Mucosa of stomach (tissue), 1 donor: ENCODE measurements around the gene MLXIP.

ENCODE experiments used
- H3K27me3 ChIP-seq: one replicate; pipeline ENCODE4 v1.7.0; 2013; ENCODE audit warnings: mild to moderate bottlenecking, low read length; ENCODE audit not compliant: control insufficient read depth, insufficient read depth
- H3K36me3 ChIP-seq: one replicate; pipeline ENCODE4 v1.7.0; 2013; ENCODE audit warnings: low read length; ENCODE audit not compliant: control insufficient read depth, insufficient read depth
- H3K4me1 ChIP-seq: one replicate; pipeline ENCODE4 v1.7.0; 2013; ENCODE audit warnings: mild to moderate bottlenecking, low read length; ENCODE audit not compliant: control insufficient read depth, insufficient read depth
- H3K4me3 ChIP-seq: one replicate; pipeline ENCODE4 v1.7.0; 2013; ENCODE audit warnings: low read length
- H3K9ac ChIP-seq: one replicate; pipeline ENCODE4 v1.7.0; 2013; ENCODE audit warnings: mild to moderate bottlenecking, low read length, moderate library complexity
- H3K9me3 ChIP-seq: one replicate; pipeline ENCODE4 v1.7.0; 2013; ENCODE audit warnings: mild to moderate bottlenecking, low read length, moderate library complexity; ENCODE audit not compliant: control insufficient read depth
- donor health status: Pancreatic carcinoma.

The MLXIP gene

DNA sequence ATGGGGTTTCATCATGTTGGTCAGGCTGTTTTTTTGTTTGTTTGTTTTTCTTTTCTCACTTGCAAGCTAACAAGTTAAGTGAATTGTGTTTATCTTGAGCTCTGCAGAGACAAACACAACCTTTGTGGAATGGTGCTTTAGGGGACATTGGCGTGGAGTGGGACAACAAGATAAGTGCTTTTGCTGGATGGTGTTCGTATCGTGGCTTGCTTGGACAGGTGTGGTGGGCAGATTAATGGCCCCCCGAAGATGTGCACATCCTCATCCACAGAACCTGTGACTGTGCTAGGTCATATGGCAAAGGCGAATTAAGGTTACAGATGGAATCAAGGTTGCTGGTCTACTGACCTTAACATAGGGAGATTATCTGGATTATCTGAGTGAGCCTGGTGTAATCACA lies 7.0 kb downstream of the MLXIP start:
- Histone ChIP-seq H3K4me3 (no peak overlapping the region), H3K9me3 (no peaks in the 10 kb centered on the region), H3K9ac (no peak overlapping the region), H3K36me3 (no peaks in the 10 kb centered on the region), H3K27me3 (no peaks in the 10 kb centered on the region), H3K4me1 (peaks cover 60% of the 10 kb centered on the region)

DNA sequence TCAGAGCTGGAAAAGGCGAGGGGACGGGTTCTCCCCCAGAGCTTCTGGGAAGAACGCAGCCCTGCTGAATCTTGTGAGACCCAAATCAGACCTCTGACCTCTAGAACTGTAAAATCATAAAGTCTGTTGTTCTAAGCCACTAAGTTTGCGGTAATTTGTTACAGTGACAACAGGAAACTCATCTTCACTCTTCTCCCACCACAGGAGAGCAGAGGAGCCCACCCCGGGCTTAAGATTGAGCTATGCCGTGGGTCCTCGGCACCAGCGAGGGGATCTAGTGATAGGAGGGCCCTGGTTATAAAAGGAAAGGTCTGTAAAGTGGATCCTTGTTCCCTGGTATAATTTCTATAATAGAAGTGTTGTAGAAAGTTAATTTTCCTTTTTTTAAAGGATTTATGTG lies 7.6 kb downstream of the MLXIP start:
- H3K27me3 ChIP-seq: no peaks in the 10 kb centered on the region
- H3K9ac ChIP-seq: no peak overlapping the region
- H3K36me3 ChIP-seq: no peaks in the 10 kb centered on the region
- H3K4me1 ChIP-seq: peaks cover 61% of the 10 kb centered on the region
- H3K4me3 ChIP-seq: no peak overlapping the region
- no peaks in the 10 kb centered on the region for H3K9me3 ChIP-seq

- Histone ChIP-seq H3K27me3 (no peaks in the 10 kb centered on the region), H3K4me3 (no peak overlapping the region), H3K9ac (no peak overlapping the region), H3K36me3 (no peaks in the 10 kb centered on the region), H3K4me1 (peaks cover 61% of the 10 kb centered on the region), H3K9me3 (no peaks in the 10 kb centered on the region)
Measured at GRCh38 chr12:122086641-122087285, 8.2 kb downstream of the MLXIP start.

GRCh38 chr12:122087431-122088178 lies 9.0 kb downstream of the MLXIP start:
- peaks cover 60% of the 10 kb centered on the region for H3K4me1 ChIP-seq
- no peak overlapping the region for H3K4me3 ChIP-seq
- no peaks in the 10 kb centered on the region for H3K27me3 ChIP-seq
- peak overlapping the region; percentile 8 for H3K9ac ChIP-seq
- H3K36me3 ChIP-seq: no peaks in the 10 kb centered on the region
- H3K9me3 ChIP-seq: no peaks in the 10 kb centered on the region

DNA sequence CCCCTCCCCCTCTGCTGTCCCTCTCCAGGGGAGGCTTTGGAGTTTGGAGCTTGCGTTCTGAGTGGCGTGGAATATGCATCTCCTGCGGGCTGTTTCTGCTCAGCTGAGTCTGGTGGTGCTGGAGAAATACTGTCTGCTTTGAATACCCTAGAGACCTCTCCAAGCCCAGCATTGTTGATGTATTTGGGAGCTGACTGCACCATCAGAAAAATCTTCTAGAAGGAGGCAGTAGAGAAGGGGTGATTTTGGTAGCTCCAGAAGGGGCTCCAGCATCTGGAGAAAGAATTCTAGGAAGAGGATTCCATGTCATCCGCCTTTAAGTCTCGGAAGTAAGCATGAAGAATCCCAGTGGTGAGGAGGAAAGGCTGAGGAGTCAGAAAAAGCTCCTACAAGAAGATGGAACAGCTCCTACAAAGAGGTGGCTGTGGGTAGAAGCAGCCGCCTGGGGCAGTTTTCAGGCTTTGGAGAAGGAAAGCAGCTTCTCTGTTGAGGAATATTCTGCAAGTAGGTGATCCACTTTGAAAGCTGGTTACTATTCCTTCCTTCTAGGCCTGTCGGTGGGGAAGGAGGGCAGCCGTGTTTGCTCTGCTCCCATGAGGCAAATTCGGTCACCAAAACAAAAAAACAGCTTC lies 9.7 kb downstream of the MLXIP start:
- Histone ChIP-seq H3K27me3 (no peaks in the 10 kb centered on the region), H3K36me3 (no peaks in the 10 kb centered on the region), H3K9me3 (no peaks in the 10 kb centered on the region), H3K9ac (peak overlapping the region; percentile 8), H3K4me3 (no peak overlapping the region), H3K4me1 (peaks cover 64% of the 10 kb centered on the region)

- no peak overlapping the region for H3K4me3 ChIP-seq
- H3K27me3 ChIP-seq: no peaks in the 10 kb centered on the region
- peaks cover 71% of the 10 kb centered on the region for H3K4me1 ChIP-seq
- H3K36me3 ChIP-seq: no peaks in the 10 kb centered on the region
- H3K9me3 ChIP-seq: no peaks in the 10 kb centered on the region
- no peak overlapping the region for H3K9ac ChIP-seq
Measured at GRCh38 chr12:122089077-122089476, 10.5 kb downstream of the MLXIP start.

- Histone ChIP-seq H3K4me3 (no peak overlapping the region), H3K4me1 (peaks cover 86% of the 10 kb centered on the region), H3K9me3 (no peaks in the 10 kb centered on the region), H3K9ac (no peak overlapping the region), H3K36me3 (no peaks in the 10 kb centered on the region), H3K27me3 (no peaks in the 10 kb centered on the region)
Measured at GRCh38 chr12:122090759-122091515, 12.4 kb downstream of the MLXIP start.

DNA sequence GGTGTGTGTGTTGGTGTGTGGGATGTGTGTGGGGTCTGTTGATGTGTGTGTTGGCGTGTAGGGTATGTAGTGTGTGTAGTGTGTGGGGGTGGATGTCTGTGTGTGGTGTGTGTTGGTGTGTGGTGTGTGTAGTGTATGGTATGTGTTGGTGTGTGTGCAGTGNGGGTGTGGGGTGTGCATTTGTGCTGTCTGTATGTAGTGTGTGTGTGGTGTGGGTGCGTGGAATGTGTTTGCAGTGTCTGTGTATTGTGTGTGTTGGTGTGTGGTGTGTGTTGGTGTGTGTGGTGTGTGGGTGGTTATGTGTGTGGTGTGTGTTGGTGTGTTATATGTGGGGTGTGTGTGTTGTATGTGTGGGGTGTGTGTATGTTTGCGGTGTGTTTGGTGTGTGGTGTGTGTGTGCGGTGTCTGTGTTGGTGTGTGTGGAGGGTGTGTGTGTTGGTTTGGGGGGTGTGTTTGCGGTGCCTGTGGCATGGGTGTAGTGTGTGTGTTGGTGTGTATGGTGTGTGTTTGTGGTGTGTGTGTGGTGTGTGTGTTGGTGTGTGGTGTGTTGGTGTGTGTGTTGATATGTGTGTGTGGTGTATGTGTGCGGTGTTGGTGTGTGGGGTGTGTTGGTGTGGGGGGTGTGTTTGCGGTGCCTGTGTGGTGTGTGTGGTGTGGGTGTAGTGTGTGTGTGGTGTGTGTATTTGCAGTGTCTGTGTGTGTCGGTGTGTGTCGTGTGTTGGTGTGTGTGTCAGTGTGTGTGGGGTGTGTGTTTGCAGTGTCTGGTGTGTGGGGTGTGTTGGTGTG lies 14.7 kb downstream of the MLXIP start:
- Histone ChIP-seq H3K4me3 (no peak overlapping the region), H3K4me1 (peaks cover 91% of the 10 kb centered on the region), H3K36me3 (no peaks in the 10 kb centered on the region)

DNA sequence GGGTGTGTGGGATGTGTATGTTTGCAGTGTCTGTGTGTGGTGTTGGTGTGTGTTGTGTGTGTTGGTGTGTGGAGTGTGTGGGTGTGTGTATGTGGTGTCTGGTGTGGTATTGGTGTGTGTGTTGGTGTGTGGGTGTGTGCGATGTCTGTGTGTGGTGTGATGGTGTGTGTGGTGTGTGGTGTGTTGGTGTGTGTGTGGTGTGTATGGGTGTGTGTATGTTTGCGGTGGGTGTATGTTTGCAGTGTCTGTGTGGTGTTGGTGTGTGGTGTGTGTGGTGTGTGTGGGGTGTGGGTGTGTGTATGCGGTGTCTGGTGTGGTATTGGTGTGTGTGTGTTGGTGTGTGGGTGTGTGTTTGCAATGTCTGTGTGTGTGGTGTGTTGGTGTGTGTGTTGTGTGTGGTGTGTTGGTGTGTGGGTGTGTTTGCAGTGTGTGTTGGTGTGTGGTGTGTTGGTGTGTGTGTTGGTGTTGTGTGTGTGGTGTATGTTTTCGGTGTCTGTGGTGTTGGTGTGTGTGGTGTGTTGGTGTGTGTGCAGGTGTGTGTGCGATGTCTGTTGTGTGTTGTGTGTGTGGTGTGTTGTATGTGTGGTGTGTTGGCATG lies 15.7 kb downstream of the MLXIP start:
- Histone ChIP-seq H3K4me1 (peaks cover 91% of the 10 kb centered on the region), H3K27me3 (no peaks in the 10 kb centered on the region), H3K4me3 (peak overlapping the region; percentile 16), H3K9ac (no peak overlapping the region), H3K36me3 (no peaks in the 10 kb centered on the region), H3K9me3 (no peaks in the 10 kb centered on the region)

More for the DNA sequence above, 14.7 kb downstream of the MLXIP start:
- Histone ChIP-seq H3K9ac (no peak overlapping the region), H3K27me3 (no peaks in the 10 kb centered on the region), H3K9me3 (no peaks in the 10 kb centered on the region)

DNA sequence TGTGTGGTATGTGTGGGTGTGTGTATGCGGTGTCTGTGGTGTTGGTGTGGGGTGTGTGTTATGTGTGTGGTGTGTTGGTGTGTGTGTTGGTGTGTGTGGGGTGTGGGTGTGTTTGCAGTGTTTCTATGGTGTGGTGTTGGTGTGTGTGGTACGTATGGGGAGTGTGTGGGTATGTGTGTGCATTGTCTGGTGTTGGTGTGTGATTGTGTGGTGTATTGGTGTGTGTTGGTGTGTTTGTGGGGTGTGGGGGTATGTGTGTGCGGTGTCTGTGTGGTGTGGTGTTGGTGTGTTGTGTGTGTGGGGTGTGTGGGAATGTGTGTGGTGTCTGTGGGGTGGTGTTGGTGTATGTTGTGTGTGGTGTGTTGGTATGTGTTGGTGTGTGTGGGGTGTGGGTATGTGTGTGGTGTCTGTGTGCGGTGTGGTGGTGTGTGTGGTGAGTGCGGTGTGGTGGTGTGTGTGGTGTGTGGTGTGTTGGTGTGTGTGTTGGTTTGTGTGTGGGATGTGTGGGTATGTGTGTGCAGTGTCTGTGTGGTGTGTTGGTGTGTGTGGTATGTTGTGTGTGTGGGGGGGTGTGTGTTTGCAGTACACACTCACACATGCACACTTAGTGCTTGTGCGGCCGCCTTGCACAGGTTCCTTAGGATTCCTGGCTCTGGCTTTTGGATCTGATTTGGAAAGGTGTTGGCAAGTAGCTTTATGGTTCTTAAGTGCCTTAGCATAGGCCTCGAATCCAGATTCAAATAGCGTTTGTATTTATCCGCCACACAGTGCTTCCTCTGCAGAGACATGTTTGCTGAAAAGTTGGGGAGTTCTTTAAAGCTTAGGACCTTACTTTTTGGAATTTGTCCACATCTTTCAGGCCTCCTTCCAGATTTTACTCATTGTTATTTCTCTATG lies 16.4 kb downstream of the MLXIP start:
- Histone ChIP-seq H3K9ac (no peak overlapping the region), H3K36me3 (no peaks in the 10 kb centered on the region), H3K4me1 (peaks cover 91% of the 10 kb centered on the region)

More for the DNA sequence above, 16.4 kb downstream of the MLXIP start:
- H3K4me3 ChIP-seq: peak overlapping the region; percentile 16
- H3K27me3 ChIP-seq: no peaks in the 10 kb centered on the region
- H3K9me3 ChIP-seq: no peaks in the 10 kb centered on the region
